A673 (cell line): Measurements from ENCODE around the gene DHDH. TPM values are rescaled to one million over a fixed set of nuclear protein-coding genes. Genes with fewer than 3 reads are reported as not detected.

Experiments used
- BruUV-seq: library from RNA; stranded (reverse); fragments of 400-500 nt; replicated peaks from 2 replicates; lab custom pipeline; 2021; lab: Mats Ljungman, UMichigan
- CTCF ChIA-PET: fragments of 300-600 bp; sonication (Branson Sonifier 250); formaldehyde crosslinking; loops from one replicate; lab custom pipeline; 2022; ENCODE audit warnings: antibody characterized with exemption; lab: Charles Lee
- POLR2A ChIA-PET: fragments of 300-600 bp; sonication (Branson Sonifier 250); formaldehyde crosslinking; loops from one replicate; lab custom pipeline; 2022; ENCODE audit warnings: antibody characterized with exemption; ENCODE audit not compliant: low non-redundant PET; lab: Charles Lee
- DNase-seq: peaks from one replicate; pipeline ENCODE4 v3.0.0-alpha.2; 2015; ENCODE audit warnings: low spot score
- H3K27ac ChIP-seq: fragments of 200-600 bp; sonication (generic); 2 replicates; pipeline ENCODE4 v1.5.1; 2016; ENCODE audit warnings: mixed run types, low read depth, mild to moderate bottlenecking, mixed read lengths, antibody characterized with exemption, low read length; ENCODE audit not compliant: poor library complexity, severe bottlenecking
- H3K27me3 ChIP-seq: fragments of 200-600 bp; sonication (generic); replicated peaks from 2 replicates; pipeline ENCODE4 v1.6.1; 2017; ENCODE audit warnings: mixed run types, low read depth, mild to moderate bottlenecking, mixed read lengths, antibody characterized with exemption, low read length; ENCODE audit not compliant: insufficient read depth, poor library complexity
- H3K36me3 ChIP-seq: fragments of 200-600 bp; sonication (generic); 2 replicates; pipeline ENCODE4 v1.6.1; 2016; ENCODE audit warnings: mixed run types, mild to moderate bottlenecking, mixed read lengths, antibody characterized with exemption, low read length; ENCODE audit not compliant: insufficient read depth, poor library complexity, severe bottlenecking
- H3K4me1 ChIP-seq: fragments of 200-600 bp; sonication (generic); 2 replicates; pipeline ENCODE4 v1.6.1; 2017; ENCODE audit warnings: mixed run types, mild to moderate bottlenecking, mixed read lengths, antibody characterized with exemption, low read length; ENCODE audit not compliant: insufficient read depth, poor library complexity, severe bottlenecking
- H3K4me3 ChIP-seq: fragments of 200-600 bp; sonication (generic); 2 replicates; pipeline ENCODE4 v1.5.1; 2016; ENCODE audit warnings: low read depth, mixed run types, mild to moderate bottlenecking, mixed read lengths, low read length; ENCODE audit not compliant: poor library complexity, severe bottlenecking
- H3K9me3 ChIP-seq: fragments of 200-600 bp; sonication (generic); 2 replicates; pipeline ENCODE4 v1.6.1; 2016; ENCODE audit warnings: mixed run types, low read depth, mild to moderate bottlenecking, mixed read lengths, antibody characterized with exemption, low read length; ENCODE audit not compliant: poor library complexity, severe bottlenecking
- EZH2 ChIP-seq: fragments of 200-600 bp; sonication (generic); IDR thresholded peaks from 2 replicates; pipeline ENCODE4 v1.6.1; 2017; ENCODE audit warnings: borderline replicate concordance, low read depth, mild to moderate bottlenecking, mixed read lengths, antibody characterized with exemption, low read length; ENCODE audit not compliant: poor library complexity, severe bottlenecking
- intact Hi-C: fragments of 100-400 bp; cut with micrococcal nuclease; formaldehyde crosslinking; loops from one replicate; pipeline ENCODE4 v1.10.0; 2022; ENCODE audit not compliant: unreplicated experiment
- total RNA-seq: library from RNA; stranded (reverse); gene quantifications from 2 replicates; pipeline ENCODE4 v1.2.3, GENCODE V29; 2021
- TF ChIP-seq, protein P1 (sequence below): fragments of 300-800, 200-600 bp; sonication (generic); conservative IDR thresholded peaks from 2 replicates; pipeline ENCODE4 v1.5.1; 2017; ENCODE audit warnings: low read depth, mild to moderate bottlenecking, antibody characterized with exemption, low read length, moderate library complexity, mixed read lengths

DHDH gene
- total RNA-seq, 1 experiment from 2014 or later, result not detected

DNA sequence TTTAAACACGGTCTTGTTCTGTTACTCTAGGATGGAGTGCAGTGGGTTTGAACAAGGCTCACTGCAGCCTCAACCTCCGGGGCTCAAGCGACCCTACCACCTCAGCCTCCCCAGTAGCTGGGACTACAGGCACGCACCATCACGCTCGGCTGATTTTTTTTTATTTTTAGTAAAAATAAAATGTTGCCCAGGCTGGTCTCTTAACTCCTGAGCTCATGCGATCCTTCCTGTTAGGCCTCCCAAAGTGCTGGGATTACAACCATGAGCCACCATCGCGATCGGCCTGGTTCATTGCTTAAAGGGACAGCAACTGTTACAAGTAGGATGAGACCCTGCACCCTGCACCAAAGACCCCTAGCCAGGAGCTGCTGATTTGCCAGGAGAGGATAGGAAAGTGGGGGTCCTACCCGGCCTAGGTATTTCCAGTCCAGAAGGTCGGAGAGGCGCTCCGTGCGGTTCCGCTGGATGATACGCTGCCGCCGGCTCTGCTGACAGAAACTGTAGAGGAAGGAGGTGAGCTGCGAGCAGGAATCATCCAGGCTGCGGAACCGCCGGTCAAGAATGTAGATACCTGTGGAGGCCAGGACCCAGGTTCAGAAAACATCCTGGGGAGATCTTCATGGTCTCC, 36.8 kb downstream of the DHDH start:
- H3K27ac ChIP-seq, result no peak overlapping the region
- no peak for TF ChIP-seq EZH2
- TF ChIP-seq, protein P1, sequence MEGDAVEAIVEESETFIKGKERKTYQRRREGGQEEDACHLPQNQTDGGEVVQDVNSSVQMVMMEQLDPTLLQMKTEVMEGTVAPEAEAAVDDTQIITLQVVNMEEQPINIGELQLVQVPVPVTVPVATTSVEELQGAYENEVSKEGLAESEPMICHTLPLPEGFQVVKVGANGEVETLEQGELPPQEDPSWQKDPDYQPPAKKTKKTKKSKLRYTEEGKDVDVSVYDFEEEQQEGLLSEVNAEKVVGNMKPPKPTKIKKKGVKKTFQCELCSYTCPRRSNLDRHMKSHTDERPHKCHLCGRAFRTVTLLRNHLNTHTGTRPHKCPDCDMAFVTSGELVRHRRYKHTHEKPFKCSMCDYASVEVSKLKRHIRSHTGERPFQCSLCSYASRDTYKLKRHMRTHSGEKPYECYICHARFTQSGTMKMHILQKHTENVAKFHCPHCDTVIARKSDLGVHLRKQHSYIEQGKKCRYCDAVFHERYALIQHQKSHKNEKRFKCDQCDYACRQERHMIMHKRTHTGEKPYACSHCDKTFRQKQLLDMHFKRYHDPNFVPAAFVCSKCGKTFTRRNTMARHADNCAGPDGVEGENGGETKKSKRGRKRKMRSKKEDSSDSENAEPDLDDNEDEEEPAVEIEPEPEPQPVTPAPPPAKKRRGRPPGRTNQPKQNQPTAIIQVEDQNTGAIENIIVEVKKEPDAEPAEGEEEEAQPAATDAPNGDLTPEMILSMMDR, result no peak
- CTCF ChIA-PET, result interaction anchor here (0.5 to 1.7 kb wide), 18 partner anchors 13 to 464 kb away, joined by 3 to 32 read pairs (median 5); partner anchors contain the start of genes CA11, GYS1, HSD17B14 and NUCB1
- peaks cover 36% of the 10 kb centered on the region for H3K36me3 ChIP-seq
- no TSS peak for BruUV-seq
- POLR2A ChIA-PET, result interaction anchor here (0.6 kb wide), 2 partner anchors 183 to 456 kb away, joined by 3 to 11 read pairs; no protein-coding TSS in a partner anchor
- no peak overlapping the region for H3K4me3 ChIP-seq
- no peak for DNase-seq
- no peaks in the 10 kb centered on the region for H3K9me3 ChIP-seq
- intact Hi-C loops, result loop anchor here (2.0 kb wide), 1 partner anchor 181 kb away; no protein-coding TSS in a partner anchor
- H3K4me1 ChIP-seq, result peaks cover 29% of the 10 kb centered on the region
- H3K27me3 ChIP-seq, result no peaks in the 10 kb centered on the region

DNA sequence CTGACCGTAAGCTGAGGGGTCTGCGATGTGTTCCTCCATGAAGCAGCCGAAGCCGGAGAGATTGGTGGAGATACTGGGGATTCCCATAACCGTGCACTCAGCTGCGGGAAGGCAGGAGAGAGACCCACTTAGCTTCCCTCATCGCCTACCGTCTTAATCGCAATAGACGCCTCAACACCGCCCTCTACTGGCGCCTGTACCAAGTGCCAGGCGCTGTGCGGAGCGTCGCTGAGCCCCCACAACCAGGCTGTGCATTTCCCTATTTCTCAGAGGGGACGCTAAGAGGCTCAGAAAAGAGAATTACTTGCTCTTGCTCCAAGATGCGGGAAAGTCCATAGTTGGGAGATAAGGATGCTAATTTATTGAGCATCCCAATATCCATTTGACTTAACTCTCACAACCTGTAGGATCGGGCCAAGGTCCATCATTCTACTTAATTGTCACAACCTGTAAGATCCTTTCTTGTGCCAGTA, 37.5 kb downstream of the DHDH start:
- Histone ChIP-seq H3K27me3 (no peaks in the 10 kb centered on the region), H3K27ac (no peak overlapping the region), H3K36me3 (peaks cover 35% of the 10 kb centered on the region), H3K4me1 (peaks cover 29% of the 10 kb centered on the region), H3K9me3 (no peaks in the 10 kb centered on the region), H3K4me3 (no peak overlapping the region)
- ChIA-PET CTCF (interaction anchor here (0.5 to 1.7 kb wide), 19 partner anchors 13 to 465 kb away, joined by 3 to 32 read pairs (median 5); partner anchors contain the start of genes CA11, GYS1, HSD17B14 and NUCB1), POLR2A (interaction anchor here (0.6 kb wide), 1 partner anchor 184 kb away, joined by 11 read pairs; no protein-coding TSS in a partner anchor)
- no TSS peak for BruUV-seq
- no peak for TF ChIP-seq EZH2
- TF ChIP-seq, protein P1, result peak; percentile 96
- intact Hi-C loops, result loop anchor here (2.0 kb wide), 1 partner anchor 182 kb away; no protein-coding TSS in a partner anchor
- peak; percentile 92 for DNase-seq

DNA sequence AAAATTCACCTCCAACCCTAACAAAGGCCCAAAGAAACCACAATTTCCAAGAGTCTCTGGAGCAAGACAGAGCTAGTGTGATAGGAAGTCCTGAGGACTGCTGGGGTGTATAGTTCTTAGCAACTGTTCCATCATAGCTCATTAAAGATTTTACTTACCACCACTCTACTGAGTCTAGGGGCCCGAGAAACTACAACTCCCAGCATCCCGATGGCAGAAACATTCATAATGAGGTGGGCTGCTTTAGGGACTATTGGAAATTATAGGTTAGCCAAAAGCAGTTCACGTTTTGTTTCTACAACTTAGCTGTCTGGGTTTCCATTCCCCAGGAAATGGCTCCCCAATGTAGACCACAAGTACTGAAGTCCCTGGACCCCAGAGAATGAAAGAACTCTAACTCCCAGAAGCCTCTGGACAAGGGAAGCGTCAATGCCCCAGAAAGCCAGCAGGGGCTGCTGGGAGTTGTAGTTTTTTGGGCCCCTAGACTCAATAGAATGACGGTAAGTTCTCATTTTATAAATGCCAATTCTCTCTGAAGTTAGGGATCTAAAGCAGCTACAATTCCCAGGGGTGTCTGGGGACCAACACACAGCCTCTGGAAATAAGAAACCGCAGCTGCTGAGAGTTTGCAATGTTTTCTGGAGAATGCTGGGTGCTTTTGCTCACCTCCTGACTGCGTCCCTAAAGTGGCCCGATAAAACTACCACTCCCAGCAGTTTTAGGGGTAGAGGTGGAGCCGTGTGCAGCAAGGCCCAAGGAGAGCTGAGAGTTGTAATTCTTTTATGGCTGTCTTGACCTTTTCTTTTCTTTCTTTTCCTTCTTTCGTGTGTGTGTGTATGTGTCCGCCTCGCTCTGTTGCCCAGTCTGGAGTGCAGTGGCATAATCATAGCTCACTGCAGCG, 42.7 kb downstream of the DHDH start:
- Histone ChIP-seq H3K36me3 (peaks cover 25% of the 10 kb centered on the region), H3K9me3 (no peaks in the 10 kb centered on the region), H3K27ac (no peak overlapping the region), H3K4me3 (no peak overlapping the region), H3K27me3 (no peaks in the 10 kb centered on the region), H3K4me1 (no peaks in the 10 kb centered on the region)
- CTCF ChIA-PET, result interaction anchor here (0.7 kb wide), 1 partner anchor 134 kb away, joined by 7 read pairs; no protein-coding TSS in a partner anchor
- intact Hi-C loops, result no loop called here
- POLR2A ChIA-PET, result no interaction called here
- peak; percentile 76 for DNase-seq
- TF ChIP-seq EZH2, result no peak
- TF ChIP-seq, protein P1, result no peak
- no TSS peak for BruUV-seq
